Stimulated activated CD8-positive, alpha-beta memory T cell treated with anti-CD3 and anti-CD28 coated beads, Interleukin-2, amount 100 ng/mL, for 48 hours (primary cell): ENCODE data around the gene RFX8.

Source experiments
- DNase-seq, 2 donors: peaks; one replicate each; pipeline ENCODE4 v3.0.0-alpha.2; 2020; ENCODE audit warnings: low read depth in 2 of 2

Gene RFX8

DNA sequence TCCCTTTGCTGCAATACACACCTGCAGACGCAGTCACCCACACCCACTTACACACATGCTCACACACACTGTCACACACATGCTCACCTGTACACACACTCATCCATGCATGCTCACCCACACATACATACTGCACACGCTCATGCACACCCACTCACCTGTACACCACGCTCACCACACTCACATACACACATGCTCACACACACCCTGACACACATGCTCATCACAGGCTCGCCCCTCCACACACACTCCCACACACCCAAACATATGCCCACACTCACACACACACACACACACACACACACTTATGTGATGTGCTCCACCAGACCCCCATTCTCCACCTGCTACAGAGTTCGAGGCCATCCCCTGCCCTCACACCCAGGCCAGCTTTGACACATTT is 64.8 kb downstream of the RFX8 start:
- DNase-seq: no peak

DNA sequence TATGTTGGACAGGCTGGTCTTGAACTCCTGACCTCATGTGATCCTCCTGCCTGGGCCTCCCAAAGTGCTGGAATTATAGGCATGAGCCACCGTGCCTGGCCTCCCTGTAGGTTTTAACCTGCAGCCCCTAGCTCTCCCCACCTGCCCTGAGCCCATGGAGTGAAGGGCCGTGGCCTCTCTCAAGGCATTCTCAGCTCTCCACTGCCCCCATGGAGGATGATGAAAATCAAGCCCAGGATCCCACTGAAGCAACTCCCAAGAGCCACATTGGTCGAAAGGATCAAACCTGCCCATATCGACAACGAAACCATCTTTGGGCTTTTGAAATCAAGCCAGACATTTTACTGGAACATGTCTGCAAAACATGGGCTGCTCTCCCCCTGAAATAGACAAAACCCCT is 65.2 kb downstream of the RFX8 start:
- DNase-seq: no peak

DNA sequence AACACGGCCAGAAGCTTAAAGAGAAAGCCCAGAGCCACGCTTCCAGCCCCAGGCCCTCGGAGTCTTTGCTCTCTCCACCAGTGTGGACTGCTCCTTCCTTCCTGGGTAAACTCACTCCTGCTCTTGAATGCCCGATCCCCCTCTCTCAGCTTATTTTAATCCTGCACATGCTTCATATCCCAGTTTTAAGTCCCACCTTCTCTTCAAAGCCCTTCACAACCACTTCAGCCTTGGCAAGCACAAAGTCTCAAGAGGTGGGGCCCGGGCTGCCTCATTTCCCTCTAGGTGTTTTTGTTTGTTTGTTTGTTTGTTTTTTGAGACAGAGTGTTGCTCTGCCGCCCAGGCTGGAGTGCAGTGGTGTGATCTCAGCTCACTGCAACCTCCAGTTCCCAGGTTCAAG is 66.0 kb downstream of the RFX8 start:
- no peak for DNase-seq

DNA sequence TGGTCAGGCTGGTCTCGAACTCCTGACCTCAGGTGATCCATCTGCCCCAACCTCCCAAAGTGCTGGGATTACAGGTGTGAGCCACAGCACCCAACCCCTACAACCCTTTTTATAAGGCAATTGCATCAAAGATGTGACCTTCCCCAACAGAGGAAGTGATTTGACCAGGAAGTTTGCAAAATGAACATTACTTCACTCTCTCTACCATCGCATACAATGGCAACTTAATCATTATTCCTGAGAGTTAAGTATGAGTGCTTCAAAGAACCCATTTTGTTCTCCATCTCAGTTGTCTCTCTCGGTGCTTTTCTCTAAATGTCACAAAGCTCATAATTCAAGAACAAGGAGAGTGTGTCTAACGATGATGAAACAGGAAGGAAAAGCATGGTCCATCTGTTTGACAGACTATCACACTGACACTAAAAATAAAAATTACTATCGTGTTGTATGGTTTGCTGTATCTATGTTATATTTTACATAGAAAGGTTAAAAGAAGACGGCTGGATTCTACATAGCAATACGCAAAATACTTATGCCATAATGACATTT is 69.5 kb downstream of the RFX8 start:
- DNase-seq: no peak

DNA sequence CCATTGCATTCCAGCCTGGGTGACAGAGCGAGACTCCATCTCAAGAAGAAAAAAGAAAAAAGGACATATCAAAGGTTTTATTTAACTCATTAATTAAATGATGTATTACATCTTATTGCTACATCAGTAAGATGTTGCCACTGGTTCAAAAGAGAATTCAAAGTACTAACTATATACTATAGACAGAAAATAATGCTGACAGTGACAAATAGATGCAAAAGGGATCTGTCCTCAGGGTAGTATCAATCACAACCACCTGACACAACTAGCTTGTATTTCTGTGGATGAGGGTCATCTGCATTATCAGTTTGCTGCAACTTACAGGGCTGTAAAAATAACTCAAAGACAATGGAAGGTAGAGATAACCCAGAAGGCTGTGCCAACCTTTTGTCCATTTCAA is 71.2 kb downstream of the RFX8 start:
- no peak for DNase-seq

DNA sequence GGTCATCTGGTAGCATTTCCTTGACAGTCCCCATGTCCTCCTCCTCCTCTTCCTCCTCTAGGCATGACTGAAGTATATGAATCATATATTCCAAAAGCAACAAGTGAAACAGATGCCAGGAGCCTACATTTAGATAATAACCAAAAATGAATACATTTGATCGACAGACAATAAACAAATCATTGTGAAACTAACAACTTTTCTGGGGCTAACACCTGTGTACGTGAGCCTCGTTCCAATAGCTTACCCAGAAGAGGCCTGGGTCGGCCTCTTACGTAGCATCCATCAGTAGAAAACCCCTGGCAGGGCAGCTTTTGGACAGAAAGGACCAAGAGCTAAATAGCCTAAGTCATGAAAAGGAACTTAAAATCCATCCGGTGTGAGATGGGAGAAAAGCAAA is 72.3 kb downstream of the RFX8 start:
- DNase-seq: no peak

DNA sequence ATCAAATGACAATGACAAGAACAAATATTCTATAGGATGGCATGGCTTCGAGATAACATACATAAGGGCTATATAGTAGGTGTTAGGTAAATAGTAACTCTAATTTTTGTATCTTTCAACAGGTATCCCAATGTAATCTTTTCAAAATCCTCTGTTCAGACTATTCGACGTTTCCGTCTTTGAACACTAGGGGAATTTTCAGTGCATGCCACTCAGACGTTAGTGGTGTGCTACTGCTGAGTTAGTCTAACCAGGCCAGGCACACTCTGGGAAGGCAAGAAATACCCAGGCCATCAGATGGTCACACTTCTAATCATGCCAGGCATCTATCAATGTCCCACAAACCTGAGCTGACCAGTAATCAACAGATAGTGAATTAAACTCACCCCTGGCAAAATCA is 73.0 kb downstream of the RFX8 start:
- no peak for DNase-seq

DNA sequence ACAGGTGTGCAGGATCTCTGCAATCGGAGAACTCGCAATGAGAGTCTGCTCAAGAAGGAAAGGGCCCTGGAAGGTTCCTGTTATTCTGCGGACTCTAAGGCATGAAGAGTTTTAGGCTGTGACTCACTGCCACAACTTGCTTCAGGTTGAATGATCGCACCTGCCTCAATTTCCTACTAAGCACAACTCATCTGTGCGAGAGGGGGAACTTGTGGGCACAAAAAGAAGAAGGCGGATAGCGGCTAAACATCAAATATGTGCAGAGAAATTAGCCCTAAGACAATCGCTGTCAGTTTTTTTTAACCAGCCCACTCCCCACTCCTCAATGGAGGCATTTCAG is 73.6 kb downstream of the RFX8 start:
- no peak for DNase-seq

DNA sequence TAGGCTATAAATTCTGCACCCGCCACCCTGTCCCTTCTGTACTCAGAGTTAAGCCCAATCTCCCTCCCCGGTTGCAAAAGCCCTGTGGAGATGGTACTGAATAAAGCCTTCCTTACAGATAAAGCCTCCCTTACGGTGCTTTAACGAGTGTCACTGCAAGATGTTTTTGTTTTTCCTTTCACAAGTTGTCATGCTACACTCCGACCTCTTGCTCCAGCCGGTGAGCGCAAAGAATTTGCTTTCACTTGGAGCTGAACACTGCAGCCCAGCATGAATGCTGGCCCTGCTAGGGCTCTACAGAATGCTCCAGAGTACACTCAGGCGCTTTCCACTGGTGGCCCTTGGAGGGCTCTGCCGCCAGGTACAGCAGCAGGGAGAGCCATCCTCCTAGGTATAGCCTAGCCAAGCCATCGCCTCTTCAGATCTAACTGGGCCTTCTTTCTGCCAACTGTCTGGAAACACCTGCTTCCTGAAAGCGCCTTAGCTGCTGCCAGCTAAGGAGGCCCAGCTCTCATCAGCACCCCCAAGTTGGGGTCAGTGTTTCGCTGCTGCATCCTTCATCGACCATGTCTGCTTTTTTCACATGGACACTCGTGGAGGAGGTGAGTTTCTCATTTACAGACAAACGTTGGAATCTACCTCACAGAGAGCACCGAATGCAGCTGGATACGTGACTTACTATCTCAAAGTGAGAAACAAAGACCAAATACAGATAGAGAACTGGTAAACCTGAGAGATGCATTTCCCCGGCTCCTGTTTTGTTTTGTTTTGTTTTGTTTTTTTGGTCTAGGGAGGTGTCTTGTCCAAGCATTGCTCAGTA is 74.2 kb downstream of the RFX8 start:
- DNase-seq: no peak

DNA sequence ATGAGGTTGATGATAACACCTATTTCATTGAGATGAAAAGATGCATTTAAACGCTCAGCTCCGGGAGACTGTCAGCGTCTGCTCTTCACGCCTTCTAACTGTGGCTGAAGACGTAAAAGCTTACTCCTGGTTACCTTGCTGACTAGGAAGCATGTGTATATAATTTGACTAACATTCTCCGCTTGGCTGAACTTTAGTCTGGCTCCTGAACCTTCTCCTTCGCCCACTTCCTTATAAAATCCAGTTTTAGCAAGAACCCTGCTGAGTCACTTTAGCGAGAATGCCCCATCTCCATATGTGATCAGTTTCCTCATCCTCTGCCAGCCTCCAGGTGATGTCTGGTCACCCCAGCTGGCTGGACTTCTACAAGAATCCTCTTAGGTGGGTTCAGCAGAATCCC is 74.9 kb downstream of the RFX8 start:
- DNase-seq: no peak

DNA sequence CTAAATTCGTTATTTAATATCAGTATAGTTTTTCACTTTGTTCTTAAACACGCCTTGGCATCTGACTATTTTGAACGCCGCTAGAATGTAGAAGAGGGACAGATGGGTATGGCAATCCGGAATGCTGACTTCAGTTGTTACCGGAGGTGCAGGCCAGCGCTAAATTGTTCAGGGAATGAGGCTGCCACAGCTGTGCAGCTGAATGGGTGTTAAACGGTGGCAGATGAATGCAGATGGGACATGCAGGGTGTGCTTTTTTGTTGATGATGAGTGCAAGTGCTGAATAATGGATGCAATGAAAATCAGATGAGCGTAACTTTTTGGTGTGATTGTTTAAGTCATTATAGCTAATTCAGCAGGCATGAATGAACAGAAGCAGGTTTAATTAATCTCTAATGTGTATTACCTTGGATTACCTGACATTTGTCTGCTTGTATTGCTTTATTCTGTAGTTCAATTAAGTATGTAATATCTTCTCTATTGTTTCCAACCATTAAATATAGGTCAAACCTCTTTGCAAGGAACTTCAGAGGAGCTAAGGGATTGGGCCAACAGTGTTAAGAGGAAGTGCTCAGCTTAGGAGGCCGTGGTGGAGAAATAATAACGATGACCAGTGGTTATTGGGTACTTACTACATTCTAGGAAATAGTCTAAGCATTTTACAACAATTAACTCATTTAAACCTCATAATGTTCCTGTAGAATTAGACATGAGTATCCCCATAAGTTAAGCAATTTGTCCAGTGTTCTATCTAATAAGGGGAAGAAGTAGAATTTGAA is 75.7 kb downstream of the RFX8 start:
- no peak for DNase-seq

DNA sequence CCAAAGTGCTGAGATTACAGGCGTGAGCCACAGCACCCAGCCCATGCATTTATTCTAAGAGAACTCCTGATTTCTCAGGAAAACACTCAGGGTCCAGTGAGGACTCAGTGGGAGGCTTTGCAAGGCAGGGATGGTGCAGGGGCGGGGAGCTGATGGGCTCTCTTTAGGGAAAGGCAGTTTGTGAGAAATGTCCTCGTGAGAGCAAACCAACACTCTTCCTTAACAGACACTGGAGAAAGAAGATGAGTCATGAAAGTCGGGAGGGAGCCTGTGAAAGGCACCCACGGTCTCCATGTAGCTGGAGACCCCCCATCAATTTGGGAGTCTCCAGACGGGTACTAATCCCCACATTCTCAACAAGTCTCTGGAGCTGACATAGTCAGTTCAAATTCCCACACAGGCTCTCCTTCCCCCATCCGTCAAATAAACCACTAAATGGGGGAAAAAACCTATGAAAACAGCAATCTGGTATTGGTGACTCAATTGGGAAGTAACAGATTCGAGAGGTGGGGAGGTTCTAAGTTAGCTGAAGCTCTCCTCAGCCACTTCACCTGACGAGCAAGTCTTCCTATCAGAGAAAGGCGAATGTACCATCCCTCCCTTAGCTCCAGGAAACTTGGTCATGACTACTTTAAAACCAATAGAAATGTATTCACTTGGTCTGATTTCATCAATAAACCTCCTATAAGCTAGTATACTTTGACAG is 76.6 kb downstream of the RFX8 start:
- no peak for DNase-seq

DNA sequence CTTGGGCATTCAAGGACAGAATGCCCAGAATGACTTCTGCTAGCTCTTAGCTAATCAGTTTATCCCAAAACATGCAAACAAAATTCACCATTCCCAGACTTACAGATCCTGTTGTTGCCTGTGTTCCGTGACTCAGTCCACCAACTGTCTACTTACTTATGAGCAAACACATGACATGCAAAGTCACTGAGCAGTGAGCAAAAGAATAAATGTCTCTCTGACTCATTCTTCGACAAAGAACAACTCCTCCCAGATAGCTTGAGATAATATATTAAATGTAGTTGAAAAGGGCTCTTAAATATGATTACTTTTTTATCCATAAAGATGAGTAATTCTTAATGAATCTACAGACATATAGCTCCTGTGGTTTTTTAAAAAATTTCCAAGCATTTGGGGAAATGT is 78.6 kb downstream of the RFX8 start:
- no peak for DNase-seq

DNA sequence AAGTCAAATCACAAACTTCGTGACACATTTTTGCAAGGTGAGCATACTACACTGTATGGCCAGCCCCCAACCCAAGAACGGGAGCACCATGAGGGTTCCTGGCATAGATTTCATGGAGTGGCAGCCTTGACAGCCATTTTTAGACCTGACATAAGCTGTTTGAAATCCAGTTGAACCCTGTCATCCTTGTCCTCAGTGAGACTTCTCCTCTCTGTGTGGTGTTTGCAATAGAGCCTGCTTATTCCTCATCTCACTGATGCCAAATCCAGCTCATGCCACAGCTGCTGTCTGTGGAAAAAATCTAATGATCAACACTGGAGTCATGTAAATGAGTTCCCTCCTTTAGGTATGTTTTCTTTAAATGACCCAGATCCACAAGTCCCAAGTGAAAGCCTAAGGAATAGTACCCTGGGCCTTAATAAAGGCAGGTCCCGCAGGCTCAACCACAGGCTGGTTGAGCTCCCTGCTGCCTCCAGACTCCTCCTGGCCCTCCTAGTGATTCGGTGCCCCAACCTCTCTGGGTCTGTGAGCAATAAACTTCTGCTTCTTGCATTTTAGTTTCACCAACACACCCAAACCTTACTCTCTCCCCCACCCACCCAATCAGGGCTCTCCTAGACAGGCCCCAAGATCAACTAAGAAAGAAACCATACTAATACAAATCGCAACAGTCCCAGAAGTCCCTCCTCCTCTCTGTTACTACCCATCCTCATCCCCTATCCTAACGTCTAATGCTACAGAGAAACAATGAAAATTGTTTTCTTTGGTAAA is 79.2 kb downstream of the RFX8 start:
- no peak for DNase-seq

DNA sequence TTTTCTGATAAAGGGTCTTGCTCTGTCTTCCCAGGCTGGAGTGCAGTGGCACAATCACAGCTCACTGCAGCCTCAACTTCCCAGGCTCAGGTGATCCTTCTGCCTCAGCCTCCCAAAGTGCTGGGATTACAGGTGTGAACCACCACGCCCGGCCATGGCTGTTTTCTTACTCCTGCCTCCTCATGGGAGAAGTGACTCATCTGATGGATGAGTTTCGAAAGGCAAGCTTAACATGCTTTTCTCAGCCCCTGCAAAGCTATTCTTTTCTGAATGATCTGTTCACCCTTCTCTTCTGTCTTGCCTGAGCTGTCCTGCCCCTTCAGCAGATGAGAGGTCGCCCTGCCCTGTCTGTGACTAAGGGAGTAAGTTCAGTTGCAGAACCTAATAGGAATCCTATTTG is 86.7 kb downstream of the RFX8 start:
- no peak for DNase-seq

DNA sequence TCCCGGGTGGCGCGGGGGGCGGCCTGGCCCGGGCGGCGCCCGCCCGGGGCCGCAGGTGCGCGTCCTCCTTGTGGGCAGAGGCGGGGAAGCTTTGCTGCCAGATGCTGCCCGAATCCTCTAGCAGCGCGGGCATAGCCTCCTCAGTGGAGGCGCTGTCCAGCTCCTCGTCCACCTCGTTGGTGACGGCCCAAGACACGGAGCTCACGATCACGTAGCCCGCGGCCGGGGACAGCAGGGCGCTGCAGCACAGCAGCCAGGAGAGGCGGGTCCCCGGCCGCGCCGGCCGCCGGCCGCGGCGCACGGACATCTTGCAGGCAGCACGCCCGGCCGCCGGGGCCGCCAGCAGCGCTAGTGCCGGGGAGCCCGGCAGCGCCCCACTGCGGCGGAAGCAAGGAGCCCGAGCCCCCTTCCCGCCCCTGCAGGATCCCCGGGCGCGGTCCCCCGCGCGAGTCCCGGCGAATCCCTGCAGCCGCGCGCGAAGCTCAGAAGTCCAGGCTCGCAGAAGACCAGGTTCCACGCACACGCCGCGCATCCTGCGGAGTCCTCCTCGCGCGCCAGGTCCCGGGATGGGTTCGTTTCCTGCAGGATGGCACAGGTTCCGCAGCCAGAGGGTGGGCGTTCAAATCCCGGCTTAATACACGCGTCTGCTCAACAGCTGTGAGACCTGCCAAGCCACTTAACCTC is 87.6 kb downstream of the RFX8 start, which contains the start of gene CREG2:
Gene CREG2, minus strand, starts transcription at position 353 of the 684 bp plus-strand sequence. Its CDS starts 46 bp downstream, at position 307.
- peak; percentile 40 to 52 for DNase-seq

DNA sequence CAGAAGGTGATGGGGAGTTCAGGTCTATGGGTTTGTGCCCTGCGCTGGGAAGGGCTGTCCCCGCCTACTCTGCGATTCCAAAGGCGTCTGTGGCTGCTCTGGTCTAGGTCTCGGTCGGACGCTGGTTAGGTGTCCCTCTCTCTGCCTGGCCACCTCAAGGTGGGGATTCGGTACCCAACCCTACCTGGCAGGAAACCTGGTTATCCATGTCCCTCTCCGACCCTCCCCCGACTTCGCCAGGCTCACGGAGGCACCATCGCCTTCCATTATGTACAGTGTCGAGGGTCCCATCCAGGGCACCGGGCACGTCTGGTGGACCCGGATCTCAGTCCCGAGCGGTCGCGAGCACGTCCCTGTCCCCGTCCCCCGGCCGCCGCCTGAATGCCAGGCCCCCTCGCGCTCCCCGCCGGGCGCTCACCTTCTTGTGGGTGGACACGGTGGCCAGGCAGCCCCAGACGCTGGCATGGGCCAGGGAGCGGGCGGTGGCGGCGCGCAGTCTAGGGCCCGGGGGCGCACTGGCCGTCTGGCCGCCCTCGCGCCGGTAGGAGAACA is 88.2 kb downstream of the RFX8 start:
- DNase-seq: no peak

DNA sequence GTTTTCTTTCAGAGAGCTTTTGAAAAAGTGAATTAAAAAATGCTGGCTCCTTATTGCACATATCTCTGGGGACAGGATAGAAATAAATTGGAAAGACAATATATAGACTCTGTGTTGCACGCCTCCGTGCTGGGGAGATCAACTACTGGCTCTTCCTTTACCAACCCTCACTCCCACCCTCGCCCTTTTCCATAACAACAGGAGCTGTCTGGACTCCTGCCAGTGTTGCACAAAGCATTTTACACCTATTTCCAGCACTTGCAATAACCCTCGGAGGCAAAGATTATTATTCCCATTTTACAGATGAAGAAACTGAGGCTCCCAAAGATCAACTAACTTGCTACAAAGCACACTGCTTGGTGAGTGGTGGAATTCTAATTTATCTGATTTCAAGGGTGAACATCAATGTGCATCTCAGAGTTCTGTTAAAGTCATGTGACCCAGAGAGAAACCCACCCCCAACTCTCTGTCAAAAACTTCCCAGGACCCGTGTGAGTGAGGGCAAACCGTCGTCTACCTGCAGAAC is 91.8 kb downstream of the RFX8 start:
- no peak for DNase-seq

DNA sequence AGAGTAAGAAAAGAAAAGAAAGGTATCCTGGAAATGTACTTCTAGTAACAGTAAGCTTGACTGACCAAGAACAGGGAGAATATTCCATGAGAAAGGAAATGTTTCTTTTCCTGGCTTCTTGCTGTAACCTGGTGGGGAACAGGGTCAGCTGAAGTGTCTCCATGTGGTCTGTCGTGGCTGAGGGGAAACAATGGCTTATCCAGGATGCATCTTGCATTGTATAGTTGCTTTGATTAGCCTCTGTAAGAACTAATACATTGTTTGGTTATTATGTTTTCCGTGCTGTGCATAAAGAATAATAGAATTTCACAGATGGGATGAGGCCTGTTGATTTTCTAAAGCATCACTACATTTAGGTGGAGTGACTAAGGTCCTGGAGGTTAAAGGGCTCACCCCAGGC is 92.5 kb downstream of the RFX8 start:
- DNase-seq: no peak

DNA sequence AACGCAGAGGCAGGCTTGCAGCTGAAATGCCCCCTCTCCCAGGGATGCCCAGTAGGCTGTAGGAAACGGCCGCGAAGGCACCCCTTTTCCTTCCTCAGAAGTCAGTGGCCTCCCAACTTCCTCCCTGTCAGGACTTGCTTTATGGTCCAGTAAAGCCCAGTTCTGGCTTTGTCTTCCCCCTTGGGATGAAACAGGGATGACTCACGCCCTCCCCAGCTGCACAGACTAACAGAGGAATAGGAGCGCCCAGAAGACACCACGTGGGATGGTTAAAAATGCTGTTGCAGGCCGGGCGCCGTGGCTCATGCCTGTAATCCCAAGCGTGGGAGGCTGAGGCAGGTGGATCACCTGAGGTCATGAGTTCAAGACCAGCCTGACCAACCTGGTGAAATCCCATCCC is 94.5 kb downstream of the RFX8 start:
- no peak for DNase-seq
